ENCODE data around the gene RAPGEF1.

Gene RAPGEF1

GRCh38 chr9:131673531-131673930 is 66.3 kb downstream of the RAPGEF1 start:
- Histone ChIP-seq H3K27me3 (ENCODE audit: insufficient read depth, poor library complexity, severe bottlenecking) (no peaks in the 10 kb centered on the region), H3K4me3 (replicated peaks; ENCODE audit: insufficient read depth, low read length) (no peak overlapping the region), H3K27ac (replicated peaks) (no peak overlapping the region)
- DNase-seq (ENCODE audit: low read depth in 1 of 2, low spot score in 1 of 2), result no peak
- TF ChIP-seq GABPA (IDR thresholded peaks at IDR 0.05; ENCODE audit: low read depth), result no peak
- TF ChIP-seq, protein P1, sequence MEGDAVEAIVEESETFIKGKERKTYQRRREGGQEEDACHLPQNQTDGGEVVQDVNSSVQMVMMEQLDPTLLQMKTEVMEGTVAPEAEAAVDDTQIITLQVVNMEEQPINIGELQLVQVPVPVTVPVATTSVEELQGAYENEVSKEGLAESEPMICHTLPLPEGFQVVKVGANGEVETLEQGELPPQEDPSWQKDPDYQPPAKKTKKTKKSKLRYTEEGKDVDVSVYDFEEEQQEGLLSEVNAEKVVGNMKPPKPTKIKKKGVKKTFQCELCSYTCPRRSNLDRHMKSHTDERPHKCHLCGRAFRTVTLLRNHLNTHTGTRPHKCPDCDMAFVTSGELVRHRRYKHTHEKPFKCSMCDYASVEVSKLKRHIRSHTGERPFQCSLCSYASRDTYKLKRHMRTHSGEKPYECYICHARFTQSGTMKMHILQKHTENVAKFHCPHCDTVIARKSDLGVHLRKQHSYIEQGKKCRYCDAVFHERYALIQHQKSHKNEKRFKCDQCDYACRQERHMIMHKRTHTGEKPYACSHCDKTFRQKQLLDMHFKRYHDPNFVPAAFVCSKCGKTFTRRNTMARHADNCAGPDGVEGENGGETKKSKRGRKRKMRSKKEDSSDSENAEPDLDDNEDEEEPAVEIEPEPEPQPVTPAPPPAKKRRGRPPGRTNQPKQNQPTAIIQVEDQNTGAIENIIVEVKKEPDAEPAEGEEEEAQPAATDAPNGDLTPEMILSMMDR (IDR thresholded peaks at IDR 0.05; ENCODE audit: insufficient read depth, low read length), result no peak
- no peak for TF ChIP-seq POLR2AphosphoS5 (IDR thresholded peaks at IDR 0.05; ENCODE audit: low read depth)
- no peak for TF ChIP-seq SPI1 (IDR thresholded peaks at IDR 0.05; ENCODE audit: borderline replicate concordance, low read depth)
- TF ChIP-seq, protein P2, sequence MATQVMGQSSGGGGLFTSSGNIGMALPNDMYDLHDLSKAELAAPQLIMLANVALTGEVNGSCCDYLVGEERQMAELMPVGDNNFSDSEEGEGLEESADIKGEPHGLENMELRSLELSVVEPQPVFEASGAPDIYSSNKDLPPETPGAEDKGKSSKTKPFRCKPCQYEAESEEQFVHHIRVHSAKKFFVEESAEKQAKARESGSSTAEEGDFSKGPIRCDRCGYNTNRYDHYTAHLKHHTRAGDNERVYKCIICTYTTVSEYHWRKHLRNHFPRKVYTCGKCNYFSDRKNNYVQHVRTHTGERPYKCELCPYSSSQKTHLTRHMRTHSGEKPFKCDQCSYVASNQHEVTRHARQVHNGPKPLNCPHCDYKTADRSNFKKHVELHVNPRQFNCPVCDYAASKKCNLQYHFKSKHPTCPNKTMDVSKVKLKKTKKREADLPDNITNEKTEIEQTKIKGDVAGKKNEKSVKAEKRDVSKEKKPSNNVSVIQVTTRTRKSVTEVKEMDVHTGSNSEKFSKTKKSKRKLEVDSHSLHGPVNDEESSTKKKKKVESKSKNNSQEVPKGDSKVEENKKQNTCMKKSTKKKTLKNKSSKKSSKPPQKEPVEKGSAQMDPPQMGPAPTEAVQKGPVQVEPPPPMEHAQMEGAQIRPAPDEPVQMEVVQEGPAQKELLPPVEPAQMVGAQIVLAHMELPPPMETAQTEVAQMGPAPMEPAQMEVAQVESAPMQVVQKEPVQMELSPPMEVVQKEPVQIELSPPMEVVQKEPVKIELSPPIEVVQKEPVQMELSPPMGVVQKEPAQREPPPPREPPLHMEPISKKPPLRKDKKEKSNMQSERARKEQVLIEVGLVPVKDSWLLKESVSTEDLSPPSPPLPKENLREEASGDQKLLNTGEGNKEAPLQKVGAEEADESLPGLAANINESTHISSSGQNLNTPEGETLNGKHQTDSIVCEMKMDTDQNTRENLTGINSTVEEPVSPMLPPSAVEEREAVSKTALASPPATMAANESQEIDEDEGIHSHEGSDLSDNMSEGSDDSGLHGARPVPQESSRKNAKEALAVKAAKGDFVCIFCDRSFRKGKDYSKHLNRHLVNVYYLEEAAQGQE (IDR thresholded peaks at IDR 0.05; ENCODE audit: insufficient replicate concordance, low read depth), result no peak

- H3K27me3 ChIP-seq (ENCODE audit: insufficient read depth, poor library complexity, severe bottlenecking), result no peaks in the 10 kb centered on the region
- no peak for DNase-seq (ENCODE audit: low read depth in 1 of 2, low spot score in 1 of 2)
- H3K27ac ChIP-seq (replicated peaks), result no peak overlapping the region
Observed at GRCh38 chr9:131673068-131673467, 66.8 kb downstream of the RAPGEF1 start.

GRCh38 chr9:131672451-131672850 is 67.4 kb downstream of the RAPGEF1 start:
- Histone ChIP-seq H3K27ac (replicated peaks) (no peak overlapping the region), H3K27me3 (ENCODE audit: insufficient read depth, poor library complexity, severe bottlenecking) (no peaks in the 10 kb centered on the region), H3K4me3 (replicated peaks; ENCODE audit: insufficient read depth, low read length) (no peak overlapping the region)
- no peak for TF ChIP-seq SPI1 (IDR thresholded peaks at IDR 0.05; ENCODE audit: borderline replicate concordance, low read depth)
- TF ChIP-seq, protein P2 (IDR thresholded peaks at IDR 0.05; ENCODE audit: insufficient replicate concordance, low read depth), result no peak
- no peak for TF ChIP-seq POLR2AphosphoS5 (IDR thresholded peaks at IDR 0.05; ENCODE audit: low read depth)
- TF ChIP-seq, protein P1 (IDR thresholded peaks at IDR 0.05; ENCODE audit: insufficient read depth, low read length), result no peak
- no peak for TF ChIP-seq GABPA (IDR thresholded peaks at IDR 0.05; ENCODE audit: low read depth)
- no peak for DNase-seq (ENCODE audit: low read depth in 1 of 2, low spot score in 1 of 2)

More at GRCh38 chr9:131673068-131673467, 66.8 kb downstream of the RAPGEF1 start:
- TF ChIP-seq, protein P2 (IDR thresholded peaks at IDR 0.05; ENCODE audit: insufficient replicate concordance, low read depth), result no peak
- TF ChIP-seq, protein P1 (IDR thresholded peaks at IDR 0.05; ENCODE audit: insufficient read depth, low read length), result no peak
- TF ChIP-seq SPI1 (IDR thresholded peaks at IDR 0.05; ENCODE audit: borderline replicate concordance, low read depth) (no peak), GABPA (IDR thresholded peaks at IDR 0.05; ENCODE audit: low read depth) (no peak), POLR2AphosphoS5 (IDR thresholded peaks at IDR 0.05; ENCODE audit: low read depth) (no peak)
- H3K4me3 ChIP-seq (replicated peaks; ENCODE audit: insufficient read depth, low read length), result no peak overlapping the region
